ENCODE data around the gene ANKRD12. TPM values are rescaled to one million over a fixed set of nuclear protein-coding genes. Genes with fewer than 3 reads are reported as not detected.
A peak's percentile ranks its signal among the peaks of the same experiment; 100 is the strongest.

Gene ANKRD12
- total and polyA plus RNA-seq, 7 donors, result 5.7 to 49.0 (median 36.7) TPM

DNA sequence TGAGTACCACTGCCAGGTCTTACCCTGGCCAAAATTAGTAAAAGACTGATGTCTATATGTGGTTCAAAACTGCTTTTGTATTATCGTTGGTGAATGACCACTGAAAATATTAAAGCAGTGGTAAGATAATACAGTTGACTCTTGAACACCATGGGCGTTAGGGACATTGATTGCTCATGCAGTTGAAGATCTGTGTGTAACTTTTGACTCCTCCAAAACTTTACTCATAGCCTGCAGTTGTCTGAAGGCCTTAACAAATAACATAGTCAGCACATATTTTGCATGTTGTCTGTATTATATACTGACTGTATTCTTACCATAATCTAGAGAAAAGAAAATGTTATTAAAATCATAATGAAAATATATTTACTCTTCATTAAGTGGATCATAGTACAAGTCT, 5.8 kb upstream of the ANKRD12 start:
- Histone ChIP-seq H3K27ac (peak overlapping the region; percentile 99), H3K27me3 (ENCODE audit: insufficient read depth in 3 of 3, low read length in 2 of 3) (no peaks in the 10 kb centered on the region), H3K36me3 (ENCODE audit: insufficient read depth in 1 of 2, low read depth in 1 of 2) (peaks cover 3 to 84% of the 10 kb centered on the region in 2 donors), H3K4me1 (peaks cover 60% of the 10 kb centered on the region), H3K9me3 (no peaks in the 10 kb centered on the region), H3K4me3 (no peak overlapping the region)
- no peak for TF ChIP-seq CTCF (IDR thresholded peaks at IDR 0.05)
- intact Hi-C loops (cut with DNase I), result no loop called here
- WGBS, 3 donors, result 27 to 43% (median 35%) methylated on average over 2 of the region's 2 CpGs
- DNase-seq (no peak), ATAC-seq (peak; percentile 58 to 87 (median 84))

DNA sequence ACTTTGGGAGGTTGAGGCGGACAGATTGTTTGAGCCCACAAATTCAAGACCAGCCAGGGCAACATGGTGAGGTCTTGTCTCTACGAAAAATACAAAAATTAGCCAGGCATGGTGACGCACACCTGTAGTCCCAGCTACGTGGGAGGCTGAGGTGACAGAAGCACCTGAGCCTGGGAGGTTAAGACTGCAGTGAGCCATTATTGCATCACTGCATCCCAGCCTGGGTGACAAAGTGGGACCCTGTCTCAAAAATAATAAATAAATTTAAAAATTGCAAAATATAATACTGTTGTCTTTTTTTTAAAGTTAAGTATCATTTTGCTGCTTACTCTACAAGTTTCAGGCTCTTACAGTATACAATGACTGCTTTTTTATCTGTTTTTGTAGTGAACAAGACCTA, 4.0 kb upstream of the ANKRD12 start:
- peak overlapping the region; percentile 99 for H3K27ac ChIP-seq

GRCh38 chr18:9133225-9133624, 3.4 kb upstream of the ANKRD12 start:
- Histone ChIP-seq H3K4me3 (no peak overlapping the region), H3K27ac (peak overlapping the region; percentile 99), H3K36me3 (ENCODE audit: insufficient read depth in 1 of 2, low read depth in 1 of 2) (peaks cover 3 to 66% of the 10 kb centered on the region in 2 donors), H3K27me3 (ENCODE audit: insufficient read depth in 3 of 3, low read length in 2 of 3) (no peaks in the 10 kb centered on the region), H3K9me3 (no peaks in the 10 kb centered on the region), H3K4me1 (peaks cover 38% of the 10 kb centered on the region)
- 90 to 97% (median 92%) methylated on average over 2 of the region's 2 CpGs for WGBS, 3 donors
- ATAC-seq (no peak), DNase-seq (no peak)
- no peak for TF ChIP-seq CTCF (IDR thresholded peaks at IDR 0.05)
- intact Hi-C loops (cut with DNase I), result no loop called here

More for the DNA sequence above, 4.0 kb upstream of the ANKRD12 start:
- no peaks in the 10 kb centered on the region for H3K9me3 ChIP-seq
- intact Hi-C loops (cut with DNase I), result no loop called here
- no peak for ATAC-seq
- TF ChIP-seq CTCF (IDR thresholded peaks at IDR 0.05), result no peak
- no peak for DNase-seq
- H3K36me3 ChIP-seq (ENCODE audit: insufficient read depth in 1 of 2, low read depth in 1 of 2), result peaks cover 3 to 72% of the 10 kb centered on the region in 2 donors
- no peak overlapping the region for H3K4me3 ChIP-seq
- 97 to 100% (median 99%) methylated on average over 4 of the region's 4 CpGs for WGBS, 3 donors
- H3K4me1 ChIP-seq, result peaks cover 44% of the 10 kb centered on the region
- H3K27me3 ChIP-seq (ENCODE audit: insufficient read depth in 3 of 3, low read length in 2 of 3), result no peaks in the 10 kb centered on the region

DNA sequence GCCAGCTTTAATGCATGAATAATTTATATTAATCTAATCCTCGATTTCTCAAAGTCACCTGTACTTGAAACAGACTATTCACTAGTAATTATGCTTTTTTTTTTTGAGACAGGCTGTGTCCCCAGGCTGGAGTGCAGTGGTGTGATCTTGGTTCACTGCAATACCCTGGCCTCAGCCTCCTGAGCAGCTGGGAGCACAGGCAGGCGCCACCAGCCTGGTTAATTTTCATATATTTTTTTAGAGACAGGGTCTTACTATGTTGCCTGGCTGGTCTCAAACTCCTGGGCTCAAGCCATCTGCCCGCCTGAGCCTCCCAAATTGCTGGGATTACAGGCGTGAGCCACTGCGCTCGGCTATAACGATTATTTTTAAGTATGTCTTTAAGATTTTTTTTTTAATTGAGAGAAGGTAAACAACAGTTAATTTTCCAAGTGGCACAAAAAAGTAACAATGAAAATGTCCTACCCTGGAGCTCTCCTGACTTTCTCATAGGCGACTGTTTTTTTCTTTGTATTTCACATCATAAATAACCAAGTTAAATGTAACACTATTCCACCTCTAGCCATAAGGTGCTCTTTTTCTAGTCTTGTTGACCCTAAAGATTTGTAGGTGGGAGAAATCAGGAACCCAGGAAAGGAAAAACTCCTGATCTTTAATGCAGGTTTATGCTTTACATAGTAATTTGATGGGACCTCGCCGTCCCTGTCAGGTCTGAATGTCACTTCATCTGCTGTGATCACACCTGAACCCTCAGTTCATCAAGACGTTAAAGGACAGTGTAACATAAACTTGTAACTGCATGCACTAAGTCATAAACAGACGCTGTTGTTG, 1.3 kb upstream of the ANKRD12 start:
- no peak for DNase-seq
- no peaks in the 10 kb centered on the region for H3K27me3 ChIP-seq (ENCODE audit: insufficient read depth in 3 of 3, low read length in 2 of 3)
- WGBS, 3 donors, result 32 to 54% (median 39%) methylated on average over 12 of the region's 12 CpGs
- no peaks in the 10 kb centered on the region for H3K9me3 ChIP-seq
- H3K4me1 ChIP-seq, result peaks cover 44% of the 10 kb centered on the region
- H3K4me3 ChIP-seq, result peak overlapping the region; percentile 88
- intact Hi-C loops (cut with DNase I), result no loop called here
- H3K36me3 ChIP-seq (ENCODE audit: insufficient read depth in 1 of 2, low read depth in 1 of 2), result peaks cover 3 to 45% of the 10 kb centered on the region in 2 donors
- no peak for ATAC-seq
- TF ChIP-seq CTCF (IDR thresholded peaks at IDR 0.05), result no peak
- peak overlapping the region; percentile 99 for H3K27ac ChIP-seq

Measured in psoas muscle (tissue), 8 donors.